Body of pancreas (tissue), 4 donors: ENCODE results near the gene ABHD17A.

ENCODE experiments used
- CTCF ChIP-seq, 7 experiments: fragments of 450-650 bp in 4 of 7; fragments of 200-600 bp in 3 of 7; sonication (generic) in 3 of 7; IDR thresholded peaks; one replicate each; pipeline ENCODE4 v1.5.1; 2016 to 2019; ENCODE audit warnings: antibody characterized with exemption in 7 of 7
- POLR2A ChIP-seq, 3 donors: fragments of 450-650 bp; IDR thresholded peaks; one replicate each; pipeline ENCODE4 v1.6.1; 2016; ENCODE audit warnings: antibody characterized with exemption in 3 of 3, mild to moderate bottlenecking in 2 of 3

DNA sequence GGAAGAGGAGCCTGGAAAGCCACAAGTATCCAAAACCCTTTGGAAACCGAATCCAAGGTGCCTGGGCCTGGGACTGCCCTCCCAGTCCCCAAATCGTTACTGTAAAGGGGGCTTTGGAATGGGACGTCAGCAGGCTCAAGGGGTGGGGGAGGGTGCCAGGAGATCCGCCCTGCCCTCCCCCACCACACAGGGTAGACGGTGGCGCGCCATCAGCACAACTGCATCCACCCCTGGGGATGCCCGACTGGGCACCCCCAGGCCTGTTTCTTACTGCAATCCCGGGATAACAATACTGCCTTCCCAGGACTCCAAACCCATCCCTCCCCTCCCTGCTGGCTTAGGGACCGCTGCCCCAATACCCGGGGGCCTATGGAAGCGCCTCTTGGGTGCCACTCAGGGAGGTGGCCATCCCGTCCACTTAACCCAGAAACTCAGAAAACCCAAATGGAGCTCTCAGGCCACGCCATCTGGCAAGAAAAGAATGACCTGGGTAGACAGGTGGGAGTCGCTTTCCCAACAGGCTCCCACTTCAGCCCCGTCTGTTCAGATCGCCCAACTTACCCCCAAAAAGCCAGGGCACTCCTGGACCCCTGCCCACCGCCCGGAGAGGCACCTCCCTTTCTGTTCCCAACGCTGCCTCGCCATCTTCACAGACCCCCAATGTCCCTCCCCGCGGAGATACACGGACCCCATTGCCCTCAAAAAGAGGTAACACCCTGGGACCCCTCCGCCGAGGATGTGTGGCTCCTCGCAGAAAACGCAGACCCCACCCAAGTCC, 24.3 kb downstream of the ABHD17A start:
- TF ChIP-seq CTCF (IDR thresholded peaks at IDR 0.05) = no peak
- no peak for TF ChIP-seq POLR2A (IDR thresholded peaks at IDR 0.05)
